ENCODE results near the gene SPDYE6.

Gene SPDYE6

DNA sequence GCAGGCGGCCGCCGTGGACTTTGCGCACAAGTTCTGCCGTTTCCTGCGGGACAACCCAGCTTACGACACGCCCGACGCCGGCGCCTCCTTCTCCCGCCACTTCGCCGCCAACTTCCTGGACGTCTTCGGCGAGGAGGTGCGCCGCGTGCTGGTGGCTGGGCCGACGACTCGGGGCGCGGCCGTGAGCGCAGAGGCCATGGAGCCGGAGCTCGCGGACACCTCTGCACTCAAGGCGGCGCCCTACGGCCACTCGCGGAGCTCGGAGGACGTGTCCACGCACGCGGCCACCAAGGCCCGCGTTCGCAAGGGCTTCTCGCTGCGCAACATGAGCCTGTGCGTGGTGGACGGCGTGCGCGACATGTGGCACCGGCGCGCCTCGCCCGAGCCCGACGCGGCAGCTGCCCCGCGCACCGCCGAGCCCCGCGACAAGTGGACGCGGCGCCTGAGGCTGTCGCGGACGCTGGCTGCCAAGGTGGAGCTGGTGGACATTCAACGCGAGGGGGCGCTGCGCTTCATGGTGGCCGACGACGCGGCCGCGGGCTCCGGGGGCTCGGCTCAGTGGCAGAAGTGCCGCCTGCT is 55.5 kb downstream of the SPDYE6 start:
- no peak overlapping the region for H3K4me3 ChIP-seq (ENCODE audit: low read length, poor library complexity, severe bottlenecking)
- no peaks in the 10 kb centered on the region for H3K36me3 ChIP-seq (ENCODE audit: insufficient read depth, low read length)
- H2AFZ ChIP-seq (ENCODE audit: low read length): no peak overlapping the region
- no peaks in the 10 kb centered on the region for H3K9me3 ChIP-seq (ENCODE audit: insufficient read depth, low read depth, low read length)
- H4K20me1 ChIP-seq (ENCODE audit: insufficient read depth, low read length, poor library complexity, severe bottlenecking): no peaks in the 10 kb centered on the region
- no peaks in the 10 kb centered on the region for H3K9me2 ChIP-seq (replicated peaks; ENCODE audit: low read depth, low read length)
- H3F3A ChIP-seq (ENCODE audit: low read depth): no peaks in the 10 kb centered on the region
- TF ChIP-seq, protein P1, sequence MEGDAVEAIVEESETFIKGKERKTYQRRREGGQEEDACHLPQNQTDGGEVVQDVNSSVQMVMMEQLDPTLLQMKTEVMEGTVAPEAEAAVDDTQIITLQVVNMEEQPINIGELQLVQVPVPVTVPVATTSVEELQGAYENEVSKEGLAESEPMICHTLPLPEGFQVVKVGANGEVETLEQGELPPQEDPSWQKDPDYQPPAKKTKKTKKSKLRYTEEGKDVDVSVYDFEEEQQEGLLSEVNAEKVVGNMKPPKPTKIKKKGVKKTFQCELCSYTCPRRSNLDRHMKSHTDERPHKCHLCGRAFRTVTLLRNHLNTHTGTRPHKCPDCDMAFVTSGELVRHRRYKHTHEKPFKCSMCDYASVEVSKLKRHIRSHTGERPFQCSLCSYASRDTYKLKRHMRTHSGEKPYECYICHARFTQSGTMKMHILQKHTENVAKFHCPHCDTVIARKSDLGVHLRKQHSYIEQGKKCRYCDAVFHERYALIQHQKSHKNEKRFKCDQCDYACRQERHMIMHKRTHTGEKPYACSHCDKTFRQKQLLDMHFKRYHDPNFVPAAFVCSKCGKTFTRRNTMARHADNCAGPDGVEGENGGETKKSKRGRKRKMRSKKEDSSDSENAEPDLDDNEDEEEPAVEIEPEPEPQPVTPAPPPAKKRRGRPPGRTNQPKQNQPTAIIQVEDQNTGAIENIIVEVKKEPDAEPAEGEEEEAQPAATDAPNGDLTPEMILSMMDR (conservative IDR thresholded peaks at IDR 0.05; ENCODE audit: low read length): no peak
- no peak for TF ChIP-seq EZH2phosphoT487 (IDR thresholded peaks at IDR 0.05; ENCODE audit: borderline replicate concordance)
- H3K27me3 ChIP-seq (ENCODE audit: insufficient read depth, low read length, poor library complexity, severe bottlenecking): no peaks in the 10 kb centered on the region
- no peaks in the 10 kb centered on the region for H3K79me2 ChIP-seq (ENCODE audit: insufficient read depth, low read length)
- H3K9ac ChIP-seq (ENCODE audit: low read depth, low read length, poor library complexity, severe bottlenecking): no peak overlapping the region
- no peak overlapping the region for H3K4me2 ChIP-seq (ENCODE audit: low read depth, low read length, poor library complexity, severe bottlenecking)
- H3K4me1 ChIP-seq (ENCODE audit: insufficient read depth, low read length, poor library complexity, severe bottlenecking): peaks cover 5% of the 10 kb centered on the region

DNA sequence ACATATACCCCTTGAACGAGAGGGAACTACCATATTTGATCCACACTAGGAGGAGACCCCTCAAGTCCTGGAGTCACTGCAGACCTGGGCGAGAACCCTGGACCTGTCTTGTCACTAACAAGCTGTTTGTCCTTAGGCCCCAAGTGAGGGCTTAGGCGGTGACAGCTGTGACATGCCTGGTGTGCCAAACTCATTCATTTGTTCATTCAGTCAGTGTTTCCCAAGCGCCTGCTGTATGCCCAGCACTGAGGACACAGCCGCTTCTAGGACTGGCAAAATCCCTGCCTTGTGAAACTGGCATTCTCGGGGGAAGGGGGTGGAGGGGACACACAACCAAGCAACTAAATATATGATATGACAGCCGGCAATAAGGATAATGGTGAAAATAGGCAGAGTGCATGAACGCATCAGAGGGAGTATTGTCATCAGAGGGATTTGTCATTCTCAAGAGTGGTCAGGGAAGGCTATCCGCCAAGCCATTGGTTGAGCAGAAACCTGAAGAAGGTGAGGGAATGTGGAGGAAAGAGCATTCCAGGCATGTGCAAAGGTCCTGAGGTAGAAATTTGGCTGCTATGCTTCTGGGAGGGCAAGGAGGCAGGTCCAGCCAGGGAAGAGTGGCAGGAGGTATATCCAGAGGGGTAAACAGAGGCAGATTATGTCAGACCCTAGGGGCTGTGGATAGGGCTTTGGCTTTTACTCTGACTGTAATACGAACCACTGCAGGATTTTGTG is 58.6 kb downstream of the SPDYE6 start:
- no peaks in the 10 kb centered on the region for H3K27me3 ChIP-seq (ENCODE audit: insufficient read depth, low read length, poor library complexity, severe bottlenecking)
- no peaks in the 10 kb centered on the region for H4K20me1 ChIP-seq (ENCODE audit: insufficient read depth, low read length, poor library complexity, severe bottlenecking)
- no peak overlapping the region for H3K9ac ChIP-seq (ENCODE audit: low read depth, low read length, poor library complexity, severe bottlenecking)
- H3K9me3 ChIP-seq (ENCODE audit: insufficient read depth, low read depth, low read length): no peaks in the 10 kb centered on the region
- H3K9me2 ChIP-seq (replicated peaks; ENCODE audit: low read depth, low read length): no peaks in the 10 kb centered on the region
- H3K4me2 ChIP-seq (ENCODE audit: low read depth, low read length, poor library complexity, severe bottlenecking): no peak overlapping the region
- no peak overlapping the region for H3K4me3 ChIP-seq (ENCODE audit: low read length, poor library complexity, severe bottlenecking)
- H3K36me3 ChIP-seq (ENCODE audit: insufficient read depth, low read length): no peaks in the 10 kb centered on the region
- no peak overlapping the region for H2AFZ ChIP-seq (ENCODE audit: low read length)
- TF ChIP-seq, protein P1 (conservative IDR thresholded peaks at IDR 0.05; ENCODE audit: low read length): no peak
- no peak for TF ChIP-seq EZH2phosphoT487 (IDR thresholded peaks at IDR 0.05; ENCODE audit: borderline replicate concordance)
- H3K4me1 ChIP-seq (ENCODE audit: insufficient read depth, low read length, poor library complexity, severe bottlenecking): no peaks in the 10 kb centered on the region
- no peaks in the 10 kb centered on the region for H3F3A ChIP-seq (ENCODE audit: low read depth)
- H3K79me2 ChIP-seq (ENCODE audit: insufficient read depth, low read length): no peaks in the 10 kb centered on the region

- no peak overlapping the region for H3K4me3 ChIP-seq (ENCODE audit: low read length, poor library complexity, severe bottlenecking)
- H3K36me3 ChIP-seq (ENCODE audit: insufficient read depth, low read length): no peaks in the 10 kb centered on the region
- no peaks in the 10 kb centered on the region for H3K9me2 ChIP-seq (replicated peaks; ENCODE audit: low read depth, low read length)
- H4K20me1 ChIP-seq (ENCODE audit: insufficient read depth, low read length, poor library complexity, severe bottlenecking): no peaks in the 10 kb centered on the region
- H3K9me3 ChIP-seq (ENCODE audit: insufficient read depth, low read depth, low read length): no peaks in the 10 kb centered on the region
- no peaks in the 10 kb centered on the region for H3F3A ChIP-seq (ENCODE audit: low read depth)
- no peaks in the 10 kb centered on the region for H3K27me3 ChIP-seq (ENCODE audit: insufficient read depth, low read length, poor library complexity, severe bottlenecking)
- H2AFZ ChIP-seq (ENCODE audit: low read length): no peak overlapping the region
- H3K9ac ChIP-seq (ENCODE audit: low read depth, low read length, poor library complexity, severe bottlenecking): no peak overlapping the region
- no peak for TF ChIP-seq EZH2phosphoT487 (IDR thresholded peaks at IDR 0.05; ENCODE audit: borderline replicate concordance)
- TF ChIP-seq, protein P1 (conservative IDR thresholded peaks at IDR 0.05; ENCODE audit: low read length): no peak
- no peaks in the 10 kb centered on the region for H3K79me2 ChIP-seq (ENCODE audit: insufficient read depth, low read length)
- no peak overlapping the region for H3K4me2 ChIP-seq (ENCODE audit: low read depth, low read length, poor library complexity, severe bottlenecking)
- no peaks in the 10 kb centered on the region for H3K4me1 ChIP-seq (ENCODE audit: insufficient read depth, low read length, poor library complexity, severe bottlenecking)
Measured at GRCh38 chr7:102296514-102296913, 59.7 kb downstream of the SPDYE6 start.

Data from Loucy (cell line).